ENCODE results near the gene ANKS3.

The ANKS3 gene

DNA sequence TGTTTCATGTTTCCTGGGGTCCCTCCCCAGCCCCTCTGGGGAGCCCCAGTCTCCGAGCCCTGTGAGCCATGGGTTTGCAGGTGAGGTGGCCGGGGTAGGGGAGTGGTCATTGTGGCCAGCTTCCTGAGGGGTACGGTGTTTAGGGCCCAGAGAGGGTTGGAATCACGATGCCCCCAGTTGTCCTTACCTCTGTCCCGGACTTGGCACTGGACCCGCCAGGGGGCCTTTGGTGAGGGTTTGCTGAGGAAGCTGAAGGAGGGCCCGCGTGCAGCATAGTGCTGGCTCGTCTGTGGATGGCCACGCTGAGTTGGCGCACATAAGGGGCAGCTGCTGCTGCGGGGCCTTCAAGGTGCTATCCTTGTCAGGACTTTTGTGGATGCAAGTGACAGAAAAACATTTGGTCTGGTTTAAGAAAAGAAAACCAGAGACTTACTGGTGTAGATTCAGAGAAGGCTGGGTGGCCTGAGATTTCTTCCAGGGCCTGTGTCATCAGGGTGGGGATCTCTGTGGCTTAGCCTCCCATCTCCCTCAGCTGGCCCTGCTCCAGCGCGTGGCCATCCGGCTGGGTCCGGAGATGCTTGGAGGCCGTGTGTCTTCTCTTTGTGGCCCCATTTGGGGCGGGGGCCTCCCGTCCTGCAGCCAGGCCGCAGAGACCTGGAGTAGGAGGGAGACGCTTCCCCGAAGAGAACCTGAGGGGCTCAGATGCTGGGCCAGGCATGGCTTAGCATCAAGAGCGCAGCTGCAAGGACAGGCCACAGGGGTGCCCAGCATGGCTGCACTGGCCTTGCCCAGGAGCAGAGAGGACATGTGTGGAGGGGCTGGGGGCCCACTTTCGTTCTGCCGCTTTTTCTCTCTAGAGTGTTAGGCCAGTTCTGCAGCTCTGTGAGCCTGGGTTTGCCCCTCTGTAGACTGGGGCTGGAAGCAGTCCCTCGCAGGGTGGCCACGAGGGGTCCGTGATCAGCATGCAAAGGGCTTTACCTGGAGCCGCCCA is 74.4 kb downstream of the ANKS3 start:
- no peak for TF ChIP-seq POLR2A (IDR thresholded peaks at IDR 0.05; ENCODE audit: extremely low read depth, insufficient read length)
- no peak for TF ChIP-seq MYC (IDR thresholded peaks at IDR 0.05; ENCODE audit: low read depth, low read length)
- TF ChIP-seq, protein P1, sequence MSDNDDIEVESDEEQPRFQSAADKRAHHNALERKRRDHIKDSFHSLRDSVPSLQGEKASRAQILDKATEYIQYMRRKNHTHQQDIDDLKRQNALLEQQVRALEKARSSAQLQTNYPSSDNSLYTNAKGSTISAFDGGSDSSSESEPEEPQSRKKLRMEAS (IDR thresholded peaks at IDR 0.05; ENCODE audit: low read depth, low read length): no peak
- TF ChIP-seq, protein P2, sequence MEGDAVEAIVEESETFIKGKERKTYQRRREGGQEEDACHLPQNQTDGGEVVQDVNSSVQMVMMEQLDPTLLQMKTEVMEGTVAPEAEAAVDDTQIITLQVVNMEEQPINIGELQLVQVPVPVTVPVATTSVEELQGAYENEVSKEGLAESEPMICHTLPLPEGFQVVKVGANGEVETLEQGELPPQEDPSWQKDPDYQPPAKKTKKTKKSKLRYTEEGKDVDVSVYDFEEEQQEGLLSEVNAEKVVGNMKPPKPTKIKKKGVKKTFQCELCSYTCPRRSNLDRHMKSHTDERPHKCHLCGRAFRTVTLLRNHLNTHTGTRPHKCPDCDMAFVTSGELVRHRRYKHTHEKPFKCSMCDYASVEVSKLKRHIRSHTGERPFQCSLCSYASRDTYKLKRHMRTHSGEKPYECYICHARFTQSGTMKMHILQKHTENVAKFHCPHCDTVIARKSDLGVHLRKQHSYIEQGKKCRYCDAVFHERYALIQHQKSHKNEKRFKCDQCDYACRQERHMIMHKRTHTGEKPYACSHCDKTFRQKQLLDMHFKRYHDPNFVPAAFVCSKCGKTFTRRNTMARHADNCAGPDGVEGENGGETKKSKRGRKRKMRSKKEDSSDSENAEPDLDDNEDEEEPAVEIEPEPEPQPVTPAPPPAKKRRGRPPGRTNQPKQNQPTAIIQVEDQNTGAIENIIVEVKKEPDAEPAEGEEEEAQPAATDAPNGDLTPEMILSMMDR (IDR thresholded peaks at IDR 0.05; ENCODE audit: low read depth, low read length): no peak
- H3K4me3 ChIP-seq (ENCODE audit: low read depth, low read length): no peak overlapping the region
- DNase-seq (ENCODE audit: low read depth): no peak

DNA sequence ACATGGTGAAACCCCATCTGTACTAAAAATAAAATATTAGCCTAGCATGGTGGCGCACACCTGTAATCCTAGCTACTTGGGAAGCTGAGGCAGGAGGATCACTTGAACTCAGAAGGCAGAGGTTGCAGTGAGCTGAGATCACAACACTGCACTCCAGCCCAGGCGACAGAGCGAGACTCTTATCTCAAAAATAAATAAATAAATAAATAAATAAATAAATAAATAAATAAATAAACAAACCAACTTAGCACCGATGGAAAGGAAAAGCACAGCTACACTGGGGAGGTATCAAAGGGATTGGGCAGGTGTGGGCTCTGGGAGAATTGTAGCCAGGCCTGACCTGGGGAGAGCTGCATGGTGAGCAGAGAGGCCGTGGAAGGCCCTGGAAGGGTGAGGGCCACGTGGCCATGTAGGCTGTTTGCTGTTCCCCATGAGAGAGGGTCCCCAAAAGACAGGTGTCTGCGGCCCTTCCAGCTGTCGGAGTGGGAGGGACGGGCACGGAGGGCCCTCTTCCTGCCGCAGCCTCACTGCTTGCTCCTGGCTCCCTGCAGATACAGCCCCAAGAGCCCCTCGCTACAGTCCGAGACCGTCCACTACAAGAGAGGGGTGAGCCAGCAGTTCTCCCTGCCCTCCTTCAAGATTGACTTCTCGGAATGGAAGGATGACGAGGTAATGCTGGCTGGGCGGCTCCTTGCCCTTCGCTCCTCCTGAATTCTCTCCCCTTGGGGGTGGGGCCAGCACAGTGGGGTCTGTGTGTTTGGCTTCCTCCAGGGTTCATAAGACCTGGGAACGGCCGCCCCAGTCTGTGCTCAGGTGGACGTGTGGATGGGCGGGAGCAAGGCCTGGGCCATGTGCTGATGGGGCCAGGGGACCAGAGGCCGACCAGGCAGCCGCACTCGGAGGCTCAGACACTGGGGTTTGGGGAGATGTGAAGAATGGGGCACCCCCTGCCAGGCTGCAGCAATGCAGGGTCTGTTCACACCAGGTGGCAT is 77.1 kb downstream of the ANKS3 start:
- H3K4me3 ChIP-seq (ENCODE audit: low read depth, low read length): no peak overlapping the region
- TF ChIP-seq POLR2A (IDR thresholded peaks at IDR 0.05; ENCODE audit: extremely low read depth, insufficient read length): no peak
- TF ChIP-seq, protein P2 (IDR thresholded peaks at IDR 0.05; ENCODE audit: low read depth, low read length): no peak
- TF ChIP-seq, protein P1 (IDR thresholded peaks at IDR 0.05; ENCODE audit: low read depth, low read length): no peak
- no peak for TF ChIP-seq MYC (IDR thresholded peaks at IDR 0.05; ENCODE audit: low read depth, low read length)
- no peak for DNase-seq (ENCODE audit: low read depth)

DNA sequence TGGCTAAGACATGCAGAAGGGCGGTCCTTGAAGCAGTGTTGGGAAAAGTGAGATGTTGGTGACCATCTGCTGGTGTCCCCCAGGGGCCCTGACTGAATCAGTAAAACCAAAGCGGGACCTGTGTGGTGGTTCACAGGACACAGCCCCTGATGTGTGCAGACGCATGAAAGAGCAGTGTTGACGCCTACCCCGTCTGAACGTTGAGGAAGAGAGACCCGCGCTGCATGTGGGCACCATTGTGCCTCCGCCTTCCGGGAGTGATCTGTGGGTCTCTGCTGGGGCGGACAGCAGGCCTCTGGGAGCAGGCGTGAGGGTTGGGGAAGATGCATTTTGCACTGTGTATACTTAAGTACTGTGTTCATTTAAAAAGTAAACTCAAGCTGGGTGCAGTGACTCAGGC is 77.8 kb downstream of the ANKS3 start:
- TF ChIP-seq MYC (IDR thresholded peaks at IDR 0.05; ENCODE audit: low read depth, low read length) (no peak), POLR2A (IDR thresholded peaks at IDR 0.05; ENCODE audit: extremely low read depth, insufficient read length) (no peak)
- TF ChIP-seq, protein P2 (IDR thresholded peaks at IDR 0.05; ENCODE audit: low read depth, low read length): no peak
- TF ChIP-seq, protein P1 (IDR thresholded peaks at IDR 0.05; ENCODE audit: low read depth, low read length): no peak
- no peak overlapping the region for H3K4me3 ChIP-seq (ENCODE audit: low read depth, low read length)
- DNase-seq (ENCODE audit: low read depth): no peak

DNA sequence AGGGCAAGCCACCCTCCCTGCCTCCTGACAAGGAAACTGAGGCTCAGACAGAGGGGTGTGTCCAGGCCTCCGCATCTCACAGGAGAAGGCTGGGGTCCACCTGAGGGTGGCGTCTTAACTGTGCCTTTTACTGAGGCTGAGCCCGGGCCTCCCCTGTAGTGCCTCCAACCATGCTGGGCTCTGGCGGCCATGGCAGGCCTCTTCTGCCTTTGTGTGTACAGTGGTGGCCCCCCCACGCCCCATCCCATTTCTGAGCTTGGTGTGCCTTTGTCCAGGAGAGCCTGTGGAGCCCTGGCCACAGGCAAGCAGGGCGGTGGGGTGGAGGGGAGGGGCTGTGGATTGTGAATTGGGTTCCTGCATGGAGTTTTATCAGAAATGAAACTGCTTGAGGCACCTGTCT is 78.3 kb downstream of the ANKS3 start:
- no peak overlapping the region for H3K4me3 ChIP-seq (ENCODE audit: low read depth, low read length)
- TF ChIP-seq, protein P2 (IDR thresholded peaks at IDR 0.05; ENCODE audit: low read depth, low read length): no peak
- TF ChIP-seq POLR2A (IDR thresholded peaks at IDR 0.05; ENCODE audit: extremely low read depth, insufficient read length): no peak
- TF ChIP-seq MYC (IDR thresholded peaks at IDR 0.05; ENCODE audit: low read depth, low read length): no peak
- TF ChIP-seq, protein P1 (IDR thresholded peaks at IDR 0.05; ENCODE audit: low read depth, low read length): no peak
- DNase-seq (ENCODE audit: low read depth): no peak

DNA sequence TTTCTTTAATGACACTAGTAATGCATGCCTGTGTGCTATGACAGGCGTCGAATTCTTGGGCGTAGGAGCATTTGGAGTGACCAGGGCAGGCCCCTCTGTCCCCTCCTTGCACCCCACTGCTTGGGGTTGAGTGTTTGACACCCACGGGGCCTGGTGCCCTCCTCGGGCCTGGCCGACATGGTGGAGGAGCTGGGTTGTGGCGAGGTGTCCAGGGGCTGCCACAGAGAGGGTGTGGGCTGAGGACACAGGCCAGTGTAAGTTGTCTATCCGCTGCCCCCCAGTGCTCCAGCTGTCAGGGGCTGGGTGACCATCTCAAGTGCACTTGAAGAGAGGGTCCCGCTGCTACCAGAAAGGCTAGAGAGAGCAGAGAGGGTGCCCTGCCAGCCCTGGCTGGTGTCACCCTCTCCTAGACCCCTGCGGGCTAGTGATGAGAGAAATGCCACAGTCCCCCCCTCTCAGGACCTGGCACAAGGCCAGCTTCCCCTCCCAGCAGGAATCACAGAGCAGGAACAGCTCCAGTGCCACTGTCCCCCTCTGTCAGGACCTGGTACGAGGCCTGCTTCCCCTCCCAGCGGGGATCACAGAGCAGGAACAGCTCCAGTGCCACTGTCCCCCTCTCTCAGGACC is 79.0 kb downstream of the ANKS3 start:
- DNase-seq (ENCODE audit: low read depth): no peak
- no peak for TF ChIP-seq MYC (IDR thresholded peaks at IDR 0.05; ENCODE audit: low read depth, low read length)
- TF ChIP-seq POLR2A (IDR thresholded peaks at IDR 0.05; ENCODE audit: extremely low read depth, insufficient read length): no peak
- TF ChIP-seq, protein P1 (IDR thresholded peaks at IDR 0.05; ENCODE audit: low read depth, low read length): no peak
- H3K4me3 ChIP-seq (ENCODE audit: low read depth, low read length): no peak overlapping the region

Data from NB4 (cell line).